ENCODE results near the gene AP5S1. TPM values are rescaled to one million over a fixed set of nuclear protein-coding genes. Genes with fewer than 3 reads are reported as not detected.

The AP5S1 gene
- total and polyA plus RNA-seq, 2 of the 13 experiments (the other 11 are each of a cell fraction or from before 2014, with no cell fraction given), result 7.9 to 23.2 TPM

- no peak for TF ChIP-seq ZNF256 (CRISPR knock-in tag; conservative IDR thresholded peaks at IDR 0.05)
- no peak for TF ChIP-seq ARID4A (CRISPR knock-in tag; IDR thresholded peaks at IDR 0.05; ENCODE audit: borderline replicate concordance)
- no peak for TF ChIP-seq ZNF878 (CRISPR knock-in tag; IDR thresholded peaks at IDR 0.05)
- TF ChIP-seq ZNF30 (CRISPR knock-in tag; IDR thresholded peaks at IDR 0.05), result no peak
- no peak for TF ChIP-seq ZXDC (CRISPR knock-in tag; IDR thresholded peaks at IDR 0.05)
- peak; percentile 50; the same call in 1 of the 2 replicates for TF ChIP-seq ATF2 (CRISPR knock-in tag; IDR thresholded peaks at IDR 0.05)
- no peak for TF ChIP-seq NFYB (CRISPR knock-in tag; IDR thresholded peaks at IDR 0.05)
- TF ChIP-seq AGO2 (optimal IDR thresholded peaks at IDR 0.05; ENCODE audit: low read depth, low read length), result no peak
- no peak for TF ChIP-seq ZNF557 (CRISPR knock-in tag; IDR thresholded peaks at IDR 0.05)
- TF ChIP-seq ZNF839 (CRISPR knock-in tag; IDR thresholded peaks at IDR 0.05; ENCODE audit: borderline replicate concordance), result no peak
- peak; percentile 69; the same call in 1 of the 2 replicates for TF ChIP-seq POGZ (CRISPR knock-in tag; IDR thresholded peaks at IDR 0.05)
- peak; percentile 38; the same call in 1 of the 2 replicates for TF ChIP-seq ZGPAT (CRISPR knock-in tag; IDR thresholded peaks at IDR 0.05)
- peak; percentile 47; the same call in 1 of the 2 replicates for TF ChIP-seq ZNF574 (CRISPR knock-in tag; IDR thresholded peaks at IDR 0.05)
- TF ChIP-seq NFE2L1 (CRISPR knock-in tag; IDR thresholded peaks at IDR 0.05; ENCODE audit: borderline replicate concordance), result peak; percentile 85; the same call in 1 of the 2 replicates
- no peak for TF ChIP-seq XBP1 (CRISPR knock-in tag; IDR thresholded peaks at IDR 0.05)
- TF ChIP-seq MEIS1 (CRISPR knock-in tag; IDR thresholded peaks at IDR 0.05; ENCODE audit: borderline replicate concordance), result no peak
- TF ChIP-seq SMC3 (IDR thresholded peaks at IDR 0.05; ENCODE audit: low read length), result no peak
- no peak for TF ChIP-seq TMF1 (CRISPR knock-in tag; IDR thresholded peaks at IDR 0.05; ENCODE audit: low read depth)
Observed at GRCh38 chr20:3843490-3843889, 23.1 kb downstream of the AP5S1 start (continued).

All from HepG2 (cell line).